HepG2 (cell line): ENCODE data around the gene CCDC142. TPM values are rescaled to one million over a fixed set of nuclear protein-coding genes. Genes with fewer than 3 reads are reported as not detected.
A peak's percentile ranks its signal among the peaks of the same experiment; 100 is the strongest.

Experiments
- AHR ChIP-seq: IDR thresholded peaks from 2 replicates; pipeline ENCODE4 v1.6.1; 2018; ENCODE audit warnings: missing genetic modification reagents, missing compliant biosample characterization
- HNRNPK ChIP-seq: fragments of 200-400 bp; formaldehyde crosslinking; IDR thresholded peaks from 2 replicates; pipeline ENCODE4 v1.6.1; 2018; ENCODE audit warnings: low read length, low read depth, moderate library complexity, mild to moderate bottlenecking; ENCODE audit not compliant: poor library complexity, severe bottlenecking
- IRF2 ChIP-seq: IDR thresholded peaks from 2 replicates; pipeline ENCODE4 v1.6.1; 2018; ENCODE audit warnings: missing genetic modification reagents, missing compliant biosample characterization
- NFATC3 ChIP-seq: sonication (generic); formaldehyde crosslinking; IDR thresholded peaks from 2 replicates; pipeline ENCODE4 v1.5.1; 2020; ENCODE audit warnings: mild to moderate bottlenecking, missing genetic modification reagents
- RFXAP ChIP-seq: sonication (generic); formaldehyde crosslinking; IDR thresholded peaks from 2 replicates; pipeline ENCODE4 v1.4.0; 2020; ENCODE audit warnings: missing genetic modification reagents, borderline replicate concordance
- SRF ChIP-seq: IDR thresholded peaks from 2 replicates; pipeline ENCODE4 v1.6.1; 2011; ENCODE audit warnings: mild to moderate bottlenecking, low read depth, low read length, moderate library complexity
- U2AF2 ChIP-seq: fragments of 200-400 bp; formaldehyde crosslinking; IDR thresholded peaks from 2 replicates; pipeline ENCODE4 v1.6.1; 2017; ENCODE audit warnings: low read depth, mild to moderate bottlenecking, low read length
- WIZ ChIP-seq: sonication (generic); formaldehyde crosslinking; IDR thresholded peaks from 2 replicates; pipeline ENCODE4 v1.5.1; 2020; ENCODE audit warnings: mild to moderate bottlenecking, missing genetic modification reagents
- ZBTB44 ChIP-seq: sonication (generic); formaldehyde crosslinking; IDR thresholded peaks from 2 replicates; pipeline ENCODE4 v1.4.0; 2020; ENCODE audit warnings: missing genetic modification reagents
- ZBTB49 ChIP-seq: sonication (generic); formaldehyde crosslinking; IDR thresholded peaks from 2 replicates; pipeline ENCODE4 v1.4.0; 2020; ENCODE audit warnings: missing genetic modification reagents, borderline replicate concordance
- ZFP62 ChIP-seq: sonication (generic); formaldehyde crosslinking; IDR thresholded peaks from 2 replicates; pipeline ENCODE4 v1.4.0; 2020; ENCODE audit warnings: missing genetic modification reagents
- ZNF879 ChIP-seq: sonication (generic); formaldehyde crosslinking; IDR thresholded peaks from 2 replicates; pipeline ENCODE4 v1.8.1; 2023; ENCODE audit warnings: missing genetic modification reagents
- ZSCAN20 ChIP-seq: sonication (generic); formaldehyde crosslinking; IDR thresholded peaks from 2 replicates; pipeline ENCODE4 v1.4.0; 2020; ENCODE audit warnings: missing genetic modification reagents, mild to moderate bottlenecking, borderline replicate concordance
- polyA plus RNA-seq, 8 experiments: library from polyadenylated mRNA; depleted of rRNA in 3 of 8; stranded (reverse) in 7 of 8; unstranded in 1 of 8; fragments of >200 nt; fragmentation: Illumina TruSeq in 4 of 8; extraction: Trizol in 4 of 8; gene quantifications; 2 replicates each; pipeline versions ENCODE4 v1.2.1 to v1.2.3, GENCODE V29; 2011 to 2016; ENCODE audit warnings: low read depth in 4 of 8, missing spikeins in 1 of 8, mixed read lengths in 1 of 8; ENCODE audit not compliant: insufficient read depth in 1 of 8
- total RNA-seq, 5 experiments: library from RNA; depleted of rRNA; stranded (reverse); fragments of >200 nt; fragmentation: Illumina TruSeq; extraction: Trizol; gene quantifications; 2 replicates each; pipeline ENCODE4 v1.2.3, GENCODE V29; 2016; ENCODE audit warnings: low read depth in 1 of 5
- TF ChIP-seq, protein P1 (sequence below): sonication (generic); formaldehyde crosslinking; IDR thresholded peaks from 2 replicates; pipeline ENCODE4 v1.4.0; 2020; ENCODE audit warnings: missing genetic modification reagents
- TF ChIP-seq, protein P2 (sequence below): sonication (generic); formaldehyde crosslinking; IDR thresholded peaks from one replicate; pipeline ENCODE4 v1.5.1; 2020; ENCODE audit warnings: mild to moderate bottlenecking, missing genetic modification reagents; ENCODE audit errors: not compliant biosample characterization

CCDC142 gene
- total and polyA plus RNA-seq, 2 of the 13 experiments (the other 11 are each of a cell fraction or from before 2014, with no cell fraction given), result 14.7 to 30.4 TPM

- TF ChIP-seq HNRNPK (peak; percentile 91), IRF2 (CRISPR knock-in tag) (peak; percentile 58; the same call in 1 of the 2 replicates), U2AF2 (peak; percentile 40; the same call in 1 of the 2 replicates), ZFP62 (no peak), AHR (CRISPR knock-in tag) (no peak), RFXAP (no peak), ZBTB49 (CRISPR knock-in tag) (0 out of 2 replicates have a peak, but pooled peaks have one; percentile 52), ZBTB44 (0 out of 2 replicates have a peak, but pooled peaks have one; percentile 28), ZSCAN20 (peak; percentile 71), SRF (no peak), ZNF879 (CRISPR knock-in tag) (peak; percentile 65; the same call in 1 of the 2 replicates), WIZ (CRISPR knock-in tag) (no peak; the same call in 1 of the 2 replicates), NFATC3 (CRISPR knock-in tag) (peak; percentile 85; the same call in 1 of the 2 replicates)
- TF ChIP-seq, protein P1, sequence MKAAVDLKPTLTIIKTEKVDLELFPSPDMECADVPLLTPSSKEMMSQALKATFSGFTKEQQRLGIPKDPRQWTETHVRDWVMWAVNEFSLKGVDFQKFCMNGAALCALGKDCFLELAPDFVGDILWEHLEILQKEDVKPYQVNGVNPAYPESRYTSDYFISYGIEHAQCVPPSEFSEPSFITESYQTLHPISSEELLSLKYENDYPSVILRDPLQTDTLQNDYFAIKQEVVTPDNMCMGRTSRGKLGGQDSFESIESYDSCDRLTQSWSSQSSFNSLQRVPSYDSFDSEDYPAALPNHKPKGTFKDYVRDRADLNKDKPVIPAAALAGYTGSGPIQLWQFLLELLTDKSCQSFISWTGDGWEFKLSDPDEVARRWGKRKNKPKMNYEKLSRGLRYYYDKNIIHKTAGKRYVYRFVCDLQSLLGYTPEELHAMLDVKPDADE (CRISPR knock-in tag), result no peak
- TF ChIP-seq, protein P2, sequence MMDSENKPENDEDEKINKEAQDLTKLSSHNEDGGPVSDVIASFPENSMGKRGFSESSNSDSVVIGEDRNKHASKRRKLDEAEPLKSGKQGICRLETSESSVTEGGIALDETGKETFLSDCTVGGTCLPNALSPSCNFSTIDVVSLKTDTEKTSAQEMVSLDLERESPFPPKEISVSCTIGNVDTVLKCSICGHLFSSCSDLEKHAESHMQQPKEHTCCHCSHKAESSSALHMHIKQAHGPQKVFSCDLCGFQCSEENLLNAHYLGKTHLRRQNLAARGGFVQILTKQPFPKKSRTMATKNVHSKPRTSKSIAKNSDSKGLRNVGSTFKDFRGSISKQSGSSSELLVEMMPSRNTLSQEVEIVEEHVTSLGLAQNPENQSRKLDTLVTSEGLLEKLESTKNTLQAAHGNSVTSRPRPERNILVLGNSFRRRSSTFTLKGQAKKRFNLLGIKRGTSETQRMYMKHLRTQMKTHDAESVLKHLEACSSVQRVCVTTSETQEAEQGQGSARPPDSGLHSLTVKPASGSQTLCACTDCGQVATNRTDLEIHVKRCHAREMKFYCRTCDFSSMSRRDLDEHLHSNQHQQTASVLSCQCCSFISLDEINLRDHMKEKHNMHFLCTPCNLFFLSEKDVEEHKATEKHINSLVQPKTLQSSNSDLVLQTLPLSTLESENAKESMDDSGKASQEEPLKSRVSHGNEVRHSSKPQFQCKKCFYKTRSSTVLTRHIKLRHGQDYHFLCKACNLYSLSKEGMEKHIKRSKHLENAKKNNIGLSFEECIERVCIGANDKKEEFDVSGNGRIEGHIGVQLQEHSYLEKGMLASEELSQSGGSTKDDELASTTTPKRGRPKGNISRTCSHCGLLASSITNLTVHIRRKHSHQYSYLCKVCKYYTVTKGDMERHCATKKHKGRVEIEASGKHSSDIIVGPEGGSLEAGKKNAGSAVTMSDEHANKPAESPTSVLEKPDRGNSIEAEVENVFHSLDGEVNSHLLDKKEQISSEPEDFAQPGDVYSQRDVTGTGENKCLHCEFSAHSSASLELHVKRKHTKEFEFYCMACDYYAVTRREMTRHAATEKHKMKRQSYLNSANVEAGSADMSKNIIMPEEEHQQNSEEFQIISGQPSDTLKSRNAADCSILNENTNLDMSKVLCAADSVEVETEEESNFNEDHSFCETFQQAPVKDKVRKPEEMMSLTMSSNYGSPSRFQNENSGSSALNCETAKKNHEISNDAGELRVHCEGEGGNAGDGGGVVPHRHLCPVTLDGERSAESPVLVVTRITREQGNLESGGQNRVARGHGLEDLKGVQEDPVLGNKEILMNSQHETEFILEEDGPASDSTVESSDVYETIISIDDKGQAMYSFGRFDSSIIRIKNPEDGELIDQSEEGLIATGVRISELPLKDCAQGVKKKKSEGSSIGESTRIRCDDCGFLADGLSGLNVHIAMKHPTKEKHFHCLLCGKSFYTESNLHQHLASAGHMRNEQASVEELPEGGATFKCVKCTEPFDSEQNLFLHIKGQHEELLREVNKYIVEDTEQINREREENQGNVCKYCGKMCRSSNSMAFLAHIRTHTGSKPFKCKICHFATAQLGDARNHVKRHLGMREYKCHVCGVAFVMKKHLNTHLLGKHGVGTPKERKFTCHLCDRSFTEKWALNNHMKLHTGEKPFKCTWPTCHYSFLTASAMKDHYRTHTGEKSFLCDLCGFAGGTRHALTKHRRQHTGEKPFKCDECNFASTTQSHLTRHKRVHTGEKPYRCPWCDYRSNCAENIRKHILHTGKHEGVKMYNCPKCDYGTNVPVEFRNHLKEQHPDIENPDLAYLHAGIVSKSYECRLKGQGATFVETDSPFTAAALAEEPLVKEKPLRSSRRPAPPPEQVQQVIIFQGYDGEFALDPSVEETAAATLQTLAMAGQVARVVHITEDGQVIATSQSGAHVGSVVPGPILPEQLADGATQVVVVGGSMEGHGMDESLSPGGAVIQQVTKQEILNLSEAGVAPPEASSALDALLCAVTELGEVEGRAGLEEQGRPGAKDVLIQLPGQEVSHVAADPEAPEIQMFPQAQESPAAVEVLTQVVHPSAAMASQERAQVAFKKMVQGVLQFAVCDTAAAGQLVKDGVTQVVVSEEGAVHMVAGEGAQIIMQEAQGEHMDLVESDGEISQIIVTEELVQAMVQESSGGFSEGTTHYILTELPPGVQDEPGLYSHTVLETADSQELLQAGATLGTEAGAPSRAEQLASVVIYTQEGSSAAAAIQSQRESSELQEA (CRISPR knock-in tag), result peak; percentile 95
Observed at GRCh38 chr2:74440378-74441169, 42.2 kb downstream of the CCDC142 start (continued).
